Lower lobe of right lung (tissue), 2 donors: ENCODE results near the gene CWC27. TPM values are rescaled to one million over a fixed set of nuclear protein-coding genes. Genes with fewer than 3 reads are reported as not detected.

Experiments used
- ATAC-seq, 2 donors: fragments of 200-7000 bp; cut with Tn5 transposase; one replicate each; pipeline ENCODE4 v1.9.1; 2020 to 2022; ENCODE audit warnings: mild to moderate bottlenecking in 2 of 2, moderate library complexity in 2 of 2
- DNase-seq: peaks from one replicate; pipeline ENCODE4 v3.0.0-alpha.2; 2020
- H3K27ac ChIP-seq: fragments of 200-600 bp; one replicate; pipeline ENCODE4 v1.8.0; 2022
- H3K27me3 ChIP-seq: fragments of 200-600 bp; one replicate; pipeline ENCODE4 v1.8.0; 2022; ENCODE audit warnings: low read depth
- H3K36me3 ChIP-seq: fragments of 200-600 bp; one replicate; pipeline ENCODE4 v1.8.0; 2022; ENCODE audit warnings: mild to moderate bottlenecking
- H3K4me1 ChIP-seq: fragments of 200-600 bp; one replicate; pipeline ENCODE4 v1.8.0; 2022
- H3K4me3 ChIP-seq: fragments of 200-600 bp; one replicate; pipeline ENCODE4 v1.8.0; 2022; ENCODE audit warnings: mild to moderate bottlenecking
- H3K9me3 ChIP-seq: fragments of 200-600 bp; one replicate; pipeline ENCODE4 v1.8.0; 2022
- CTCF ChIP-seq: fragments of 200-600 bp; IDR thresholded peaks from one replicate; pipeline ENCODE4 v1.8.0; 2022; ENCODE audit warnings: antibody characterized with exemption, mild to moderate bottlenecking
- intact Hi-C: fragments of 100-400 bp; cut with DNase I; formaldehyde crosslinking; loops from one replicate; pipeline ENCODE4 v1.11.0; 2022
- total RNA-seq: library from RNA; stranded (reverse); fragmentation: NEBNext Ultra II Directional; extraction: Animal tissue kit (Norgen Biotek cat#: 25700); gene quantifications from one replicate; pipeline ENCODE4 v1.2.1, GENCODE V29; 2021
- donor health status: DM: no; HTN: yes; CAD: no; lungs with severe emphysema.

Gene CWC27
- total RNA-seq, 1 donor from 2014 or later = 17.3 TPM

DNA sequence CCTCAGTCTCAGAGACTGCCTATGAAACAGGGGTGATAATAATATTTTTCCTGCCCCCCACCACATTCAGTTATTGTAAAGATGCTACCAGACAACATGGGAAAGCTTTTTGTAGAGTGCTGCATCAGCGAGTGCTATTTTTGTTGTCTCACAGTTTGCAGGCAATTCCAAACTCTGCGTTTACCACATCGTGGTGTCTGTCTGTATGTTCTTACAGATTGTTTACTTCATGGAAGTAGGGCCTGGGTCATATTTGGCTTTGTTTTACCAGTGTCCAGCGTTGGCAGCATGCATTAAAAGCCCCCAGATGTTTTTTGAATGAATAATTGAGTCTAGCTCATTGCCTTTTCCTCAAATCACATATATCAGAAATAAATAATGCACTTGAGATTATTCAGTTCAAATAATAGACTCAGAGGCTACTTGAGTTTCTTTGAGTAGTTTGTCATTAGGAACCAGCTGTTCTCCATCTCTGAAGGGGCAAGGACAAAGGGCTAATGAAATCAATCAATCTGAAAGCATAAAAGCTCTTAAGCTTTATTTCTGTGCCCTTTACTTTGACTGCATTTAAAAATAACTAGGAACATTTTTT, 243.7 kb downstream of the CWC27 start:
- no peak for ATAC-seq
- intact Hi-C loops = no loop called here
- H3K36me3 ChIP-seq = no peaks in the 10 kb centered on the region
- H3K27me3 ChIP-seq = no peaks in the 10 kb centered on the region
- no peaks in the 10 kb centered on the region for H3K9me3 ChIP-seq
- no peak for TF ChIP-seq CTCF
- H3K27ac ChIP-seq = no peak overlapping the region
- no peaks in the 10 kb centered on the region for H3K4me1 ChIP-seq
- H3K4me3 ChIP-seq = no peak overlapping the region
- DNase-seq = no peak

- H3K4me1 ChIP-seq = no peaks in the 10 kb centered on the region
- intact Hi-C loops = no loop called here
Measured at GRCh38 chr5:65013166-65013565, 244.4 kb downstream of the CWC27 start.

DNA sequence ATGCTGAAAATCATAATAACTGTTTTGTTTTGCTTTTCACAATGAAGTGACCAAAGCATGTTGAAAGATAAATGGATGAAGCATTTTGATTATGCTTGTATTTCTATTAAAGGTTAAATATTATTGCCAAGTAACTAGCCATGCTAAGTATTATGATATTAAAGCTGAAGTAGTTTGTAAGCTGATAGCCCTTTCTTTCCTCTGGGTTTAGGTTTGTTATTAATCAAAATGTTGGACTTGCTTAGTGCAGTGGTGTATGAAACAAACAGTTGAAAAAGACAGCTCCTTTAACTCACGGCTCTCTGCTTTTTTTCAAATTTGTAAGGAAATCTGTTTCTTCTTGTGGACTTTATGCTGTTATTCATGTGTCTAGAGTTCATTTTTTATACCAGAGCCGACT, 246.0 kb downstream of the CWC27 start:
- Histone ChIP-seq H3K36me3 (no peaks in the 10 kb centered on the region), H3K4me3 (no peak overlapping the region), H3K4me1 (no peaks in the 10 kb centered on the region), H3K27ac (no peak overlapping the region), H3K27me3 (no peaks in the 10 kb centered on the region), H3K9me3 (no peaks in the 10 kb centered on the region)
- no peak for TF ChIP-seq CTCF
- no peak for DNase-seq
- intact Hi-C loops = no loop called here
- ATAC-seq = no peak

More at GRCh38 chr5:65013166-65013565, 244.4 kb downstream of the CWC27 start:
- no peaks in the 10 kb centered on the region for H3K27me3 ChIP-seq
- DNase-seq = no peak
- no peak overlapping the region for H3K27ac ChIP-seq
- no peaks in the 10 kb centered on the region for H3K36me3 ChIP-seq
- no peak for TF ChIP-seq CTCF
- H3K4me3 ChIP-seq = no peak overlapping the region
- H3K9me3 ChIP-seq = no peaks in the 10 kb centered on the region
- ATAC-seq = no peak

DNA sequence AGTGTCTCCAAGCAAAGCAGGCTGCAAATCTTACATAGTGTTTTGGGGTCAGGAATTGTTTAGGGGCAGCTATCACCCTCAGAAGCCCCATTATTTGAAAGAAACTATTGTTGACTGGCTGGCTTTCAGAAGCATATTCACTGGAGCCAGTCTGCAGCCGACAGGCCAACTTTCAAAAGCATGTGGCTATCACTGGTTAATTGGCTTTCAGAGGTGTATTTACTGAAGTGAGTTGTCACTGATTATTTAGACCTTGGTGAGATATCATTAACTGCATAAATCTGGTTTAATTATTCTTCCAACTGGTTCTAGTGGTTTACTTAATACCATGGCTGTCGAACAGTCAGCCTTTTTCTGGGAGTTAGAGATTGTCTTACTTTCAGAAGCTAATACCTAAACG, 247.0 kb downstream of the CWC27 start:
- intact Hi-C loops = no loop called here
- no peaks in the 10 kb centered on the region for H3K4me1 ChIP-seq
- H3K4me3 ChIP-seq = no peak overlapping the region
- no peak for TF ChIP-seq CTCF
- H3K27ac ChIP-seq = no peak overlapping the region
- no peaks in the 10 kb centered on the region for H3K27me3 ChIP-seq
- DNase-seq (no peak), ATAC-seq (no peak)
- no peaks in the 10 kb centered on the region for H3K9me3 ChIP-seq
- H3K36me3 ChIP-seq = no peaks in the 10 kb centered on the region

DNA sequence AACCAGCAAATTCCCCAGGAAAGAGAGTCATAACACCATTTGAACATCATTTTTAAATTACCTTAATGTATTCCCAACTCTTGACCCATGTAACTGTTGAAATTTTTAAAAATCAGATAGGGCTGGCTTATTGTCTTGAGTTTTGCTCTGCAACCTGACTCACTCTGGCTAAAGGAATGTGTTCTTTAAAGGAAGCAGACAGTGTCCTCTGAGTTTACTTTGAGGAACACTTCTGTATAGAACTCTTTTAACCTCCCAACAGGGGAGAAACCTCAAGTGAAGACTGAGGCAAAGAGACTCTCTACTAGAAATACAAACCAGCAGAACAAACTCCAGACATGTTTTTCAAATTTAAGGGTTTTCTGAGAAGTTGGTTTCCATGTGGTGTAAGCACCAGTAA, 248.9 kb downstream of the CWC27 start:
- H3K27ac ChIP-seq = no peak overlapping the region
- no peaks in the 10 kb centered on the region for H3K27me3 ChIP-seq
- H3K9me3 ChIP-seq = no peaks in the 10 kb centered on the region
- no peak overlapping the region for H3K4me3 ChIP-seq
- intact Hi-C loops = no loop called here
- no peak for ATAC-seq
- no peak for DNase-seq
- H3K36me3 ChIP-seq = no peaks in the 10 kb centered on the region
- no peaks in the 10 kb centered on the region for H3K4me1 ChIP-seq
- no peak for TF ChIP-seq CTCF
